AG08395 (cell line): Measurements from ENCODE around the gene GALK1.
A peak's percentile ranks its signal among the peaks of the same experiment; 100 is the strongest.

Experiments used
- DNase-seq: peaks from one replicate; pipeline ENCODE4 v3.0.0; 2012; ENCODE audit warnings: mixed read lengths, low spot score

The GALK1 gene

DNA sequence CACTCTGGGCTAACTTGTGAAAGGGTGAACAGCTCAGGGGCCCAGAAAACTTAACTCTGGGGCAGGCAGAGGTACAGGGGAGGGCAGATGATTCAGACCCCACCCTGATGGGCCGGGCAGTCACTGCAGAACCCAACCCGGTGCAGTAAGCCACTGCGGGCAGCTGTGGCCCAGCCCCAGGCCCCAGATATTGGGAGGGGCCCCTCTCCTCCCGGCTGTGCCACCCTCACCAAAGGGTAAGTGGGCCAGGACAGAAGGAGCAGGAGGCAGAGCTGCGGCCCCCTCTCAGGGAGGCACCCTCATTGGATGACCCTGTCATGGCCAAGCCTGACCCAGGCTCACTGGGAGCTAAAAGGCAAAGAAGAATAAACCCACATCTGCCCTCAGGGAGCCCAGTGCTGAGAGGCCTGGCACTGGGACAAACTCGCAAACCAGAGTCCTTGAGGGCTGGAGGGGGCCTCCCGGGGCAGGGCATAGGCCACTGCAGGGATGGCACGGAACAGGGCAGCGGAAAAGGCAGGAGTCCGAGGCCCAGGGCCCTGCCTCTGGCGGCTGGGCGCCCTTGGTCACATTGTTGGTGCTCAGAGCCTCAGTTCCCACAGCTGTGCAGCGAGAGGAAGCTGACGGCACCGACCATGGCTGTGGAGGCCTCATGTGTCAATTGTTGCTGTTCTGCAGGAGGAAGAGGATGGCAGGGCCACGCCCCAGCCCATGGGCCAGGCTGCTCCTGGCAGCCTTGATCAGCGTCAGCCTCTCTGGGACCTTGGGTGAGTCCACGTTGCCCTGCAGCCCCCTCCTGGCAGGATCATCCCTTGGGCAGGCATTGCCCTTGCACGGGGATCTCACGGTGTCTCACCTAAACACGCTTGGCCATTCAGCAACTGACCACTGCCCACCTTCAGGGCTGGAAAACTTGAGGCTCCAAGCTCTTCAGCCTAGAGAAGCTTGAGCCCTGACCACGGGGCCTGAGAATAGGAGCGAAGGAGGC, 40.7 kb downstream of the GALK1 start:
- DNase-seq: no peak

DNA sequence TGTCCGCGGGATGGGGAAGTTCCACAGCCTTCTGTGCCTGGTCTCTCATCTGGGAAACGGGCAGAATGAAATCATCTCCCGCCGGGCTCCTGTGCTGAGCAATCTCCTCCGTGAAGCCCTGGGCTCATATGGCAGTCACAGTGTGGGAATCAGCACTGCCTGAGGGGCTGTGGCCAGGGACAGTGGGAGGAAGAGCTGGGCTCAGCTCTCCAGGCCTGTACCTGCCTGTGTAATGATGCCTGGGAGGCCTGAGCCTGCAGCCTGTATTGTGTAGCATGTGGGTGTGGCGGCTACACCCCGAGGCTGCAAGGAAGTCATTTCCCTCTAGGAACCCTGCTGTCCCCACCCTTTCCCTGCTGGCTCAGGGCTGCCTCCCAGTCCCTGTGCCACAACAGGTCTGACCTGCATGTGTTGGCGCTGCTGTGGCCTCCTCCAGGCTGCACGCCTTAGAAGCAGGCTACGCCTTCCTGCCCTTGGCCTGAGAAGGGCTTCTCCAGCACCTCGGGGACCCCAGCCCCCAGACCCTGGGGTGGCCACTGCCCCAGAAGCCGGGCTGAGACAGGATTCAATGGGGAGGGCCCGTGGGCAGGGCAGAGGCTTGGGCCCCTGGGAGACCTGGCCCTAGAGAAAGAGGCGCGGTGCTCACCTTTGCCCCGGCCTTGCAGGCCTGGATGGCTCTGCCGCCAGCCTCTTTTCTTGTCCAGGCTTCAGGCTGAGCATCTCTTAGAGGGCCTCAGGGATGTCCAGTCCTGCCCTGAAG, 41.6 kb downstream of the GALK1 start:
- no peak for DNase-seq

DNA sequence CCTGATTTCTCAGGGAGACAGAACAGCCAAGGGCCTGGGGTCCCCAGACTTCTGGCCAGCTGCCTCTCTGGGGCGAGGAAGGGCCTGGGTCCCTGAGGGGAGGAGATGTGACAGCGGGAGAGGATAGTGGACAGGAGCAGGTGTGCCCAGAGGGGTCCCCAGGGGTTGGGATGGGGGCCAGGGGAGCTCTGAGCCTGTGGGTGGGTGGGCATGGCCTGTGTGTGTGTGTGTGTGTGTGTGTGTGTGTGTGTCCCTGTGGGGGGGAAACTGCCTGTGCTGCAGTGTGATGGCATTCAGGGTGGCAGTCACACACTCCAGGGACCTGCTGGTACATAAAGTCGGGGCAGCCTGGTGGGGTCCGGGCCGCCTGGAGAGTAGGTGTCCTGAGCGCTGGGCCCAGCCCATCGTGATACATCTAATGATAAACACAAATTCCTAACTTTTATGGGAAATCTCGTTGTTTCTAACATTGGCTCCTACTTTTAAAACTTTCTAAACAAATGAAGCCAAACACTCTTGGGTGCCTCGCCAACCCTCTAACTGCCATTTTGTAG, 42.4 kb downstream of the GALK1 start:
- DNase-seq: no peak

GRCh38 chr17:75722076-75722475, 42.9 kb downstream of the GALK1 start:
- DNase-seq: no peak

DNA sequence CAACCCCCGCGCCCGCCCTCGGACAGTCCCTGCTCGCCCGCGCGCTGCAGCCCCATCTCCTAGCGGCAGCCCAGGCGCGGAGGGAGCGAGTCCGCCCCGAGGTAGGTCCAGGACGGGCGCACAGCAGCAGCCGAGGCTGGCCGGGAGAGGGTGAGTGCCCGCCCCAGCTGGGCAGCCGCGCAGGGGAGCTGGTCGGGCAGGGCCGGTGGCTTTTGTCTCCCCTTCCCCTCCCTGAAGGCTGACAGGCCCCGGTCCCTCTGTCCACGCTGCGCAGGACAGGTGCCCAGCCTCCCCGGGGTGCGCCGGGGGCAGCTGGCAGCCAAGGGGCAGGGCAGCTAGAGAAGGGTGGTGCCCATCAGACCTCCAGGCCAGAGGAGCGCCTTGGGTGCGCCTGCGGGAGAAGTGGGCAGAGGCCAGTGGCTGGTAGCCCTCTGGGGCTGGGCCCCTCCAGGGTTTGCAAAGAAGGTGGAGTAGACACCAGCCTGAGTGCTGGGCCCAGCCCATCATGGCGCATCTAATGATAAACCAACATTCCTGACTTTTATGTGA, 43.5 kb downstream of the GALK1 start:
- no peak for DNase-seq

DNA sequence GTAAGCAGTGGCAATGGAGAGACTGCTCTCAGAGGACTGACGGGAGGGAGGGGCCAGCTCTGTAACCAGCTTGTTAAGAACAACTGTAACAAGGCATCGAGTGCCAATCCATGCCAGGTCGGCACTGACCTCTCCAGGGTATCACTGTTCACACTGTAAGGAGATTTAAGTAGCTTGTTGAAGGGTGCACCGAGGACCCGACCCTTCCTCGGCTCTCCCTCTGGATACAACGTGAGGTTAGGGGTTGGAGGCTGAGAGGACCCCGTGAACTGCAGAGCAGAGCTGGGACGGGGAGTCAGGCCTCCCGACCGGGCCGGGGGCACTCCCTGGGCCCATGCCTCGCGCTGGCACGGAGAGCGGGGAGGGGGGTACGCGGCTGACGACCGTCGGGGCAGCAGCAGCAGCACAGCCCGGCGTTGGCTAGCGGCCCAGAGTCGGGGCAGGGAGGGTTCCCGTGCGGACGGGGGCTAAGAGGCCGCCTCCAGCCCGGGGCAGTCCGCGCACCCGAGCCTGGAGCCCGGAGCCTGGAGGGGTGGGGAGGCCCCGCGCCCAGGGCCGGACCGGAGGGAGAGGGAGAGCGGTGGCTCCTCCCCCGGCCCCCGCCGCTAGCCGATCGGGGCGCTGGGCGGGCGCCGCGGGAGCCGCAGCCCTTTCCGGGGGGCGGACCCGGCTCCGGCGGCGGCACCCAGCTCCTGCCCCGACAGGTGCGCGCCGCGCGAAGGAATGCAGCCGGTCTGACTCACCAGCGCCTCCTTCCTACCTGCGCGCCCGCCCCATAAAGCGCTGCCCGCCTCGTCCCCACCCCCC, 44.1 kb downstream of the GALK1 start, which contains the start of gene ITGB4:
Gene ITGB4, plus strand, starts transcription at position 804 of the 807 bp plus-strand sequence. CDS start 3,245 bp downstream, outside the sequence.
- peak; percentile 12 for DNase-seq

- DNase-seq: no peak
These were observed 45.3 kb downstream of the GALK1 start for GRCh38 chr17:75719732-75720131.

DNA sequence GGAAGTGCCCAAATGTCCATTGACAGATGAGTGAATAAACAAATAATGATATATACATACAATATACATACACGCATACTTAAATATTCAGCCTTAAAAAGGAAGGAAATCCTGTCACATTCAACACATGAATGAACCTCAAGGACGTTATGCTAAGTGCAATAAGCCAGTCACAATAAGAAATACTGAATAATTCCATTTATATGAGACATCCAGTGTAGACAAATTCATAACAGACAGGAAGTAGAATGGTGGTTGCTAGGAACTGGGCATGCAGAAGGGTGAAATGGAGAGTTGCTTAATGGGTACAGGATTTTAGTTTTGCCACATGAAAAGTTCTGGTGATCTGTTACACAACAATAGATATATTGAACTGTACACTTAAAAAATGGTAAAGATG, 52.5 kb downstream of the GALK1 start:
- DNase-seq: no peak
